GM19397 (cell line): ENCODE measurements around the gene VSIG1.

Source experiments
- ATAC-seq: cut with Tn5 transposase; IDR thresholded peaks from one replicate; pipeline ENCODE4 v1.9.1; 2021; ENCODE audit warnings: mild to moderate bottlenecking, moderate library complexity; ENCODE audit not compliant: unreplicated experiment

VSIG1 gene

GRCh38 chrX:108064001-108064400, 19.1 kb downstream of the VSIG1 start:
- no peak for ATAC-seq

- no peak for ATAC-seq
Observed at GRCh38 chrX:108064613-108065012, 19.7 kb downstream of the VSIG1 start.

GRCh38 chrX:108068121-108068520, 23.3 kb downstream of the VSIG1 start:
- ATAC-seq = no peak

DNA sequence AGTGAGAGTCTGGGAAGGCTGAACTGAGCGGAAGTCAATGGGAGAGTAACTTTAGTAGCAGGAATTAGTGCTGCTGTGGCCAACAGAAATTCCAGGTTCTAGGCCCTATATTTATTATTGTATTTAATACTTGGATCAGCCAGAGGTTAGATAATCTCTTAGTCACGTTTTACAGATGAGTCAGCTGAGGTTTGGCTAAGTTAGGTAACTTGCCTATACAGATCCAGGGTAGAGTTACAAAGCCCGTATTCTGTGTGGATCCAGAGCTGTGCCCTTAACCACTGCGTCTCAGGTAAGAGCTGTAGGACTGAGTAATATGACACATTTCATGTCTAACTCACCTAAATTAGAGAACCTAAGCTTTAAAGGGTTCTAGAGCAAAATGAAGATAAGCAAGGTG, 26.0 kb downstream of the VSIG1 start:
- no peak for ATAC-seq

DNA sequence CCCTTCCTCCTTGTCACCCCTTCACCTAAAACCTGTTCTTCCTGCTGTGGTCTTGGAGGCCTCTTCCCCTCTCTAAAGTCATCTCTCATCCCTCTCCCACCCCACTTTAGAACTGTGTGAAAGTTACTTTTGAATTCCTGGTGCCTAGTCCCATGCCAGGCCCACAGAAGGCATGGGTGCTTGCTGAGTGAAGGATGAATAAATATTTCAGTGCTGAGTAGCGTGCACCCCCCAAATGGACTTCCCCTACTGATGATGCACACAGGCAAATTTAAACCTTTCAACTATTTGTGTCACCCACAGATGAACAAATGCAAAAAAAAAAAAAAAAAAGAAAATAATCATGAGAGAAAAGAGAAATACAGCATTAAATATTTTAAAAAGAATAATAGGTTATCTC, 26.7 kb downstream of the VSIG1 start:
- no peak for ATAC-seq

- no peak for ATAC-seq
Observed at GRCh38 chrX:108072746-108073145, 27.9 kb downstream of the VSIG1 start.

DNA sequence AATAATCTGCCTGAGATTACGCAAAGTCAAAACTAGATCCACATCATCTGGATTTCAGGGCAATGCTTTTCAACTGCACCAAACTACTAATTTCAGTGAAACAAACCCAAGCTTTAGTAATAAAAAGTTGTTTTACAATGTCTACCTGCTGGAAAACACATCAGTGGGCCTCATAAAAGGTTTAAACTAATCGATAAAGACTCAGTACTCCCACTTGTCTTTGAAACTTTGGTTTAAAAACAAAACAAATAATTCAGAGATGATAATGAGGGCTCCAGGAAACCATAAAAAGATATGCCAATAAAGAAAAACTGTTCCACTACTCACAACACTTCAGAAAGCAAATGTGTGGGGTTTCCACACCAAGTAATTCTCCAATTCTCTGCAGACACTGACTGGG, 36.2 kb downstream of the VSIG1 start:
- ATAC-seq = no peak

DNA sequence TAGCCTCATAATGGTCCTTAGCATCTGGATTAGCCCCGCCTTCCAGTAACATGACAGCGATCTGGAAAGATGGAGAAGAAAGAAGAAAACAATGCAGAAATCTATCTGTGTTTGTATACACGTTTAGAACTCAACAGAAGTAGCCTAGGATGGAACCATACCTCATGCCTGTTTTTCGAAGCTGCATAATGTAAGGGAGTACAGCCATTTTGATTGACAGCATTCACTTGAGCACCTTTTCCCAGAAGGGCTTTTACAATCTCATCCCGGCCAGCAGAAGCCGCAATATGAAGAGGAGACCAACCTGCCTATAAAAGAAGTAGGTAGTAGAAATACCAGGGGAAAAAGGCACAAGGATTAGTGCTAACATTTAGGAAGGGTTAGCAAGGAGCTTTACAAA, 42.9 kb downstream of the VSIG1 start:
- ATAC-seq = no peak

DNA sequence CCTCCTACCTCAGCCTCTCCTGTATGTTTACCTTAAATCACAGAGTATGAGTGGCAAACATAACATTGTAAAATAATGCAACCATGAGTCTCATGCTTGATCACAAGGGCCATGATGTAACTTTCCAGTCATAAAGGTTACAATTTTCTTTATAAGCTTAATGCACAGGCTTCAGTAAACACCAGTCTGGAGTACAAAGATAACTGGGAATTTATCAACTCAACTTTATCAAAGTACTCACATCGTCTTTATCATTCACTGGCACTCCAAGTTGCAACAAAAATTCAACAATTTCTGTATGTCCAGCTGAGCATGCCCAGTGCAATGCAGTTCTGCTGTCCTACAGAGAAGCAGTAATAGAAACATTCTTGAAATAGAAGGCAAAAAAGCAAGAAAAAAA, 43.6 kb downstream of the VSIG1 start:
- ATAC-seq = no peak

GRCh38 chrX:108090491-108091263, 45.8 kb downstream of the VSIG1 start:
- ATAC-seq = peak; percentile 1

DNA sequence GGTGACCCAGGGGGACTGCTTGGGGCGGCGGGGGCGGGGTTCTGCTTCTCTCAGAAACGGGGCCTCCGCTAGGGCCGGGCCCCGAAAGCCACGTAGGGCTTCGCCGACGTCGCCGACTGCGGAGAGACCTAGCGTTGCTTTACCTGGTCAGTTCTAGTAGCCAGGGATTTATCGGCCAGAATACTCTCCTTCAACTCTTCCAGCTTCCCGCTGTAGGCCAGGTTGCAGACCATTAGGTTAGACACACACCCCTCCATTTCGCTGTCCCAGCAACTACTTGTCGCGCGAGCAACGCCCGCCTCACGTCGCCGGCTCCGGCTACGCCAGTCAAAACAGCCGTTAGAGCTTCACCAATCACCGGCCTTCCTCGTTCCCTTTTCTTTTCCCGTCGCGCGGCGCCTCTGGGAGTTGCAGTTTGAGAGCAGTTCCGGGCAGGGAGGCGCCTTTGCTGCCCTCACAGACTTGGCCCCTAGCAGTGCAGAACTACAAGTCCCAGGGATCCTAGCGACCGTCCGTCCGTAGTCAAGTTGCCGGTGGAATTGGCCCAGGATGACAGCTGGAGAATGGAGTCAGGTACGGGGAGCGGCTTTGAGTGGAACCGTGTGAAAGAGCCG, 46.5 kb downstream of the VSIG1 start, which contains the start of the genes ATG4A and PSMD10:
TSS of gene ATG4A (plus strand) at position 515 of the 614 bp plus-strand sequence. CDS start at position 564, 49 bp downstream.
TSS of gene PSMD10 (minus strand) at position 279 of the 614 bp plus-strand sequence. CDS start at position 257, 22 bp downstream.
- peak; percentile 97 for ATAC-seq

GRCh38 chrX:108091878-108092291, 47.0 kb downstream of the VSIG1 start:
- ATAC-seq = peak; percentile 45

GRCh38 chrX:108097380-108097779, 52.5 kb downstream of the VSIG1 start:
- ATAC-seq = no peak

DNA sequence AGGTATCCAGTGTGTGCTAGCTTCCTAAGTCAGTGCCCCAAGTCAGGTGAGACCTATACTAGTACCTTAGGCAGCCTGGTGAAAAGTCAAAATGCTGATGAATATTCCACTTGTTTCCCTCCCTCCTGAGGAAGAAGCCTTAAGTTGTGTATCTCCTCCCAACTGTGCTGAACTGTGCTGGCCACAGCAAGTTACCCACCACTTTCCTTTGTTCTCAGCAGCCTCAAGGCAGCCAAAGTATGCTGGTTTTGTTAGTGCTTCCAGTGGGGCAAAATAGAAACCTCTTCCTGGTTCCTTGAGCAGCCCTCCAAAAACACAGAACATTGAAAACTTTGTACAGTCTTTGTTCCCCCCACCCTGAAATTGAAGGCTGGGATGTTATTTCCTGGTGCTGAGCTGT, 60.6 kb downstream of the VSIG1 start:
- no peak for ATAC-seq

- ATAC-seq = no peak
Observed at GRCh38 chrX:108114541-108114940, 69.7 kb downstream of the VSIG1 start.

GRCh38 chrX:108117988-108118387, 73.1 kb downstream of the VSIG1 start:
- no peak for ATAC-seq

GRCh38 chrX:108121291-108121690, 76.4 kb downstream of the VSIG1 start:
- no peak for ATAC-seq

GRCh38 chrX:108122748-108123147, 77.9 kb downstream of the VSIG1 start:
- no peak for ATAC-seq

DNA sequence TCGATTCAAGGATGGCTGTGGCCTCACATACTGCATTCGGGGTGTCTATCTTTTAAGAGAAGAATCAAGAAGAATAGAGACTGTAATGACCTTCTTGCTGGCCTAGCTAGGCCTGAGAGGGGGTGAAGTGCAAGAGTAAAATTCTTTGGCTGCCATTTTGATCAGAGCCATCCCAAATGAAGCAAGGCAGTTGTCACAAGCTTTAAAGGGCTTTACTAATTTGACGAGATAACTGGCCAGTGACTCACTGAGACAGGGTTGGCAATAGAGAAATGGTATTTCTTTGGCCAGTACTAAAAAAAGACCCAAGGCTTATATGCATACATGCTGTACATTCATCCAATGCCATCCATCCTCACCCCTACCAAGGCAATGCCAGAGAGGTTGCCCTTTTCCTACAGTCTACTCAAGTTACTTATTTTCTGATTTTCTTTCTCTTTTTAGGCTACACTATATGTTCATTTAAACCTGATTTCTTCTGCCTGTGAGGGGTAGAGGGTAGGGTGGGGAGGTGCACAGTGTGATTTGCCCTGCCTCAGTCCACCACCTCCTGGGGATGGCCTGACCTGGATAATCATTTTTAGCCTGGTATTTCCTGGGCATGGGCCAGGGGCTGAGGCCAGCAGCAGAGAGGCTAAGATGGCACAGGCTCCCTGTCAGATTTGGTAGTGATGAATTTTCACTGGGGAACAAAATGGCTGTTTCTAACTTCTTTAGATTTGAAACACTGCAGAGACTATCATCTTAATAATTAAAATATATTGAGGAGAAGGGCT, 78.9 kb downstream of the VSIG1 start:
- no peak for ATAC-seq

- no peak for ATAC-seq
Observed at GRCh38 chrX:108126661-108127060, 81.8 kb downstream of the VSIG1 start.

- no peak for ATAC-seq
Observed at GRCh38 chrX:108127152-108127551, 82.3 kb downstream of the VSIG1 start.
